Stimulated activated naive CD4-positive, alpha-beta T cell treated with Interleukin-2 at 50 U/mL for 16 hours (primary cell): Measurements from ENCODE around the gene LRRC8A.
"Not testable (repeated sequence)": the region's sequence is repeated elsewhere in the genome, so short reads cannot be mapped to it uniquely, and the experiment has no call there.

ENCODE experiments used
- DNase-seq: peaks from one replicate; lab custom pipeline; 2025; lab: John Stamatoyannopoulos, UW

Gene LRRC8A

DNA sequence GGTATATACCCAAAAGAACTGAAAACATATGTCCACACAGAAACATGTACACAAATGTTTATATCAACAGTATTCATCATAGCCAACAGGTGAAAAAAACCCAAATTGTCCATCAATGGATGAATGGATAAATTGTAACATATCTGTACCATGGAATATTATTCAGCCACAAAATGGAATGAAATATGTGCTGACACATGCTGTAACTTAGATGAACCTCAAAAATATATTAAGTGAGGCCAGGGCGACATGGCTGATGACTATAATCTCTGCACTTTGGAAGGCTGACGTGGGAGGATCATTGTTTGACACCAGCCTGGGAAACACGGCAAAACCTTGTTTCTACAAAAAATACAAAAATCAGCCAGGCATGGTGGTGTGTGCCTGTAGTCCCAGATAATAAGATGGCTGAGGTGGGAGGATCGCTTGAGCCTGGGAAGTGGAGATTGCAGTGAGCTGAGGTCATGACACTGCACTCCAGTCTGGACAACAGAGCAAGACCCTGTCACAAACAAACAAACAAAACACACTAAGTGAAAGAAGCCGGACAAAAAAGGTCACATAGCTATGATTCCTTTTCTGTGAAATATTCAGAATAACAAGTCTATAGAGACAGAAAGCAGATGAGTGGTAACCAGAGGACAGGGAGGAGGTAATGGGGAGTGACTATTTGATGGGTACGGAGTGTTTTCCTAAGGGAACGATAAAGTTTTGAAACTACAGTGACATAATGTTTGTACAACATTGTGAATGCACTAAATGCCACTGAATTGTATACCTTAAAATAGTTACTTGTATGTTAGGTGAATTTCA, 11.6 kb upstream of the LRRC8A start:
- DNase-seq = no peak

DNA sequence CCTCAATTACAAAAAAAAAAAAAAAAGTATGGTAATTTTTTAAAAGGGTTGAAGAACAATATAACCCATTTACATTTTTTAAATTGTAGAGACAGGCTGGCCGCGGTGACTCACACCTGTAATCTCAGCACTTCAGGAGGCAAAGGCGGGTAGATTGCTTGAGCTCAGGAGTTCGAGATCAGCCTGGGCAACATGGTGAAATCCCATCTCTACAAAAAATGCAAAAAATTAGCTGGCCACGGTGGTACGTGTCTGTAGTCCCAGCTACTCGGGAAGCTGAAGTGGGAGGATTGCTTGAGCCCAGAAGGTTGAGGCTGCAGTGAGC, 11.0 kb upstream of the LRRC8A start:
- DNase-seq = not testable (repeated sequence)

DNA sequence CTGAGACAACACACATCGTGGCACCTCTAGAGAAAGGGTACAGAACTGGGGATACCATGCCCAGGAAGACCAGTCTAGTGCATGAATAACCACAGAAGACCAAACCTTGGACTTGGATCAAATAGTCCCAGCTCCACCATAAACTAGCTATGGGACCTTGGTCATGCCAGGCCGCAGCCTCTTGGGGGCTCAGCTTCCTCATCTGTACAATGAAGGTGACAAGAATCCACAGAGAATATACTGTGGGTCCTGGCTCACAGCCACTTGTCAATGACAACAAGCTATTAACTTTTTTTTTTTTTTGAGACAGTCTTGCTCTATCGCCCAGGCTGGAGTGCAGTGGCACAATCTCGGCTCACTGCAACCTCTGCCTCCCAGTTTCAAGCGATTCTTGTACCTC, 4.1 kb upstream of the LRRC8A start:
- DNase-seq = no peak

DNA sequence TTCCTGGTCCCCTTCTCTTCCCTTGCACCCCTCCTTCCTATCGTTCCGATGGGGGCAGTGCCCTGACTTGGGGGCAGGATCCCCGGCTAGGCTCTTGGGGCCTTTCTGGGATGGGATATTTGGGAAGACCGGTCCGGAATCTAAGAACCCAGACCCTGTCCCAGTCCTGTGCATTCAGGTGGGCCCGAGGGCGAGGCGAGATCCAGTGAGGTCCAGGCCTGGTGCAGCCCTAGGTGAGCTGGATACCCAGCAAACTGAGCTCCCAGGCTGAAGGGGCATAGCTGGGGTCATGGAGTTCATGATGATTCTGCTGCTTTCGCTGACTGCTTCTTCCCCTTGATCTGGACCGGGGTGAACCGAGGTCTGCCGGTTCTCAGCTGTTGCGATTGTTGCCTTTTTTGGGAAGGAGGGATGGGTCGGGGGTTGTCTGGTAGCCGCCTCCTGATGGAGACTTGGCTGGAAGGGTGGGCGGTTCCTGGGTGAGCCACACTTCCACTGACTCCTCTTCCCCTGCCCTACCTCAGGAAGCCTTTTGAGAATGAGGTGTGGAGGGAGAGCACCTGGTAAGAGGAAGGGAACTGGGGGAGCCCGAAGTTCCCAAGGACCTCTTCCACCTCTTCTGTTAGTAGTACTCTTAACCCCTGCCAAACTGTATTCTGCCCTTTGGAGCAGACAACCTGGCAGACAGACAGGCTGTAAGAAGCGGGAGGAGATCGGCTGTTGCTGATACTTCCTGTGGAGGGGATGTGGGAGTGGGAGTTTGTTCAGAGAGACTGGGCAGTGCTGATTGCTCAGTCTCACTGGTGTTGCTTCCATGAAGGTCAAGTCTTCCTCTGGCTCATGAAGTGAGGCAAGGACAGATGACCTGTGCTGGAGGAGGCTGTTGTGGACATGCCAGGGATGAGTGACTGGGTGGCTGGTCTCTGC, 1.0 kb downstream of the LRRC8A start:
- DNase-seq = peak; percentile 13

DNA sequence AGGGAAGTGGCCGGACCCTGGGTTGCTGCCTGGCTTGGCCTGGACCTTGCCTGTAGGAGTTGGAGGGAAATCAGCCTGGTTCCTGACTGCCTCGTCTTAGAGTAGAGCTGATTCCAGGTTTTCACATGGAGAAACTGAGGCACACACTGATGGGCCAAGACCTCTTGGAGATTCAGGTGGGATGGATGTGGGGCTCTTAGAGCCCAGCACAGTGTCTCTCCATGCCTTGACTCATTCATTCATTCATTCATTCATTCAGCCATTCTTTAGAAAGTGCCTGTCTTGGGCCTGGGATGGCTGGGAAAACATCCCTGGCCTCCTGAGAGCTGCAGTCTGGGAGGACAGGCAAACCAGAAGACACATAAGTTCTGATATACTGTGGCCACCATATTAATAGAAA, 2.2 kb downstream of the LRRC8A start:
- no peak for DNase-seq

DNA sequence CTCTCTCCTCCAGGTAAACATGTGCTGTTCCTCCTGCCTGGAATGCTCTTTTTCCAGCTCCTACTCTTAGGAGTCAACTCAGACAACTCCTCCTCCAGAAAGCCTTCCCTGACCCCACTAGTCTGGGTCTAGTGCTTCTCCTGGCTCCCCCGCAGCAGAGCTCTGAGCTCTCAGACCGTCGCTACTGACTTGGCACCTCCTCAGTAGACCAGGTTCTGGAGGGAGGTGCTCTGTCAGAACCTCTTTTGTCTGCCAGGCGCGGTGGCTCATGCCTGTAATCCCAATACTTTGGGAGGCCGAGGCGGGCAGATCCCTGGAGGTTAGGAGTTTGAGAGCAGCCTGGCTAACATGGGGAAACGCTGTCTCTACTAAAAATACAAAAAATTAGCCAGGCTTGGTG, 3.4 kb downstream of the LRRC8A start:
- no peak for DNase-seq

DNA sequence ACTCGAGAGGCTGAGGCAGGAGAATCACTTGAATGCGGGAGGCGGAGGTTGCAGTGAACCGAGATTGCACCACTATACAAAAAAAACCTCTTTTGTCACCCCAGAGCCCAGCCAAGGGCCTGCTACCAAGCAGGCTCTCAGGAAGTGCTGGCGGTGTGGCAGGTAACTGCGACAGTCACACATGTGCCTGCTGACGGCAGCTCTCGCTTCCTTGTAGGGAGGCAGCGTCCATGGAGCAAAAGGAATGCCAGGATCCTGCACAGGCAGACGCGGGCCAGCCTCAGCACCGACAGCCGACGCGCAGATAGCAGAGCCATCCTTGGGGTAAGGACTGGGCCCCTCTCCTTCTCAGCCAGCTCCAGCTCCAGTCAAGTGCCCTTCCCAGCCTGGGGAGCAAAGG, 3.9 kb downstream of the LRRC8A start:
- DNase-seq = no peak

DNA sequence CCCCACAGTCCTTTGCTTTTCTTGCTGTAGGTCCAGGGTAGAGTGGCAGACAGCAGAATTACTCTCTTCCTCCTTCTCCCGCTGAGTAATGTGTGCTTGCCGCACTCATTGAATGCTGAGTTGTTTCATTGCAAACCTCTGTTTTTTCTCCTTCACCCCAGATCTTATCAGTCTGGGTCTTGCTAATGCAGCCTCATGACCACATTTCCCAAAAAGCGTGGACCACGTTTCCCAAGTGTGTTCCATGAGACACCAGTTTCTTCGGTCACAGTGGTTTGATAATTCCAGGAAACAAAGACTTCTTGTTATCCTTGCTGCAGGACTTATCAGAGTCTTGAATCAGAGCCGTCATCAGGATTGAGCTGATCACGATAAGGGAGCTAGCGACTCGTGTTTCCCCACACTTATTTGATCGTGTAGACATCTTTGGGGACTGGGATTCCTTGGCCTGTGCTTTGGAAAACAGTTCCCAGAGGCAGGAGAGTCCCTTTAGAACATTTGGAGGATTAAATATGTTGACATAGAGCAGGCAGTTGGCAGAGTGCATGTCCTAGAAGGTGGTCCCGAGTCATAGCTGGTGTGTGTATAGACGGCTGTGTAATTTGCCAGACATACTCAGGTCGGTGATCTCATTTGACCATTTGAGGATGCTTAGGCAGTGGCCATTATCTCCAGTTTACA, 4.4 kb downstream of the LRRC8A start:
- DNase-seq = no peak

DNA sequence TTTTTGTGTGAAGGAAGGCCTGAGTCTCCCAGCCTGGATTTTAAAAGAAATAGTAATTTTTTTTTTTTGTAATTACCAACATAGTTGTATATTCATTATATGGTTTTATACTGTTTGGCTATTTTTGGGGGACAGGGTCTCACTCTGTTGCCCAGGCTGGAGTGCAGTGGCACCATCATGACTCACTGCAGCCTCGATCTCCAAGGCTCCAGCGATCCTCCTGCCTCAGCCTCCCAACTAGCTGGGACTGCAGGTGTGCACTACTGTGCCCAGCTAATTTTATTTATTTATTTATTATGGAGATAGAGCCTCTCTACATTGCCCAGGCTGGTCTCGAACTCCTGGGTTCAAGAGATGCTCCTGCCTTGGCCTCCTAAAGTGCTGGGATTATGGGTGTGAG, 5.1 kb downstream of the LRRC8A start:
- no peak for DNase-seq

DNA sequence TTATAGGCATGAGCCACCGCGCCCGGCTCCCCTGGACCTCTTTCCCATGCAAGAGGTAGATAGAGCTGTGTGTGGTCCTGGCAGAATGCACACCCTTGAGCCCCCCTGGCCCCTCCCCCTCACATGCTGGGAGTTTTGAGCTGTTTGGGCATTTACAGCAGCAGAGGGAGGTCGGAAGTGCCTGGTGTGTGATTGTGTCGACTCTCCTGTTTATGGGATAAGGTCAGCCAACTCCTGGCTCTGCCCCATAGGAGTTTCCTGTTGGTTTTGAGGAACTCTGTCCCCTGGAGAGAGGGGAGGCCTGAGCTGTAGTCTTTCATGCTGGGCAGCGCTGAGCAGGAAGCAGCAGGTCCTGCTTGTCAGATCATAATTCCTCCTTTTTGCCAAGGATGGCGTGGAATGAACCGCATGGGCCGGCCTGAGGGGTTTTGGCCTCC, 6.0 kb downstream of the LRRC8A start:
- DNase-seq = no peak

DNA sequence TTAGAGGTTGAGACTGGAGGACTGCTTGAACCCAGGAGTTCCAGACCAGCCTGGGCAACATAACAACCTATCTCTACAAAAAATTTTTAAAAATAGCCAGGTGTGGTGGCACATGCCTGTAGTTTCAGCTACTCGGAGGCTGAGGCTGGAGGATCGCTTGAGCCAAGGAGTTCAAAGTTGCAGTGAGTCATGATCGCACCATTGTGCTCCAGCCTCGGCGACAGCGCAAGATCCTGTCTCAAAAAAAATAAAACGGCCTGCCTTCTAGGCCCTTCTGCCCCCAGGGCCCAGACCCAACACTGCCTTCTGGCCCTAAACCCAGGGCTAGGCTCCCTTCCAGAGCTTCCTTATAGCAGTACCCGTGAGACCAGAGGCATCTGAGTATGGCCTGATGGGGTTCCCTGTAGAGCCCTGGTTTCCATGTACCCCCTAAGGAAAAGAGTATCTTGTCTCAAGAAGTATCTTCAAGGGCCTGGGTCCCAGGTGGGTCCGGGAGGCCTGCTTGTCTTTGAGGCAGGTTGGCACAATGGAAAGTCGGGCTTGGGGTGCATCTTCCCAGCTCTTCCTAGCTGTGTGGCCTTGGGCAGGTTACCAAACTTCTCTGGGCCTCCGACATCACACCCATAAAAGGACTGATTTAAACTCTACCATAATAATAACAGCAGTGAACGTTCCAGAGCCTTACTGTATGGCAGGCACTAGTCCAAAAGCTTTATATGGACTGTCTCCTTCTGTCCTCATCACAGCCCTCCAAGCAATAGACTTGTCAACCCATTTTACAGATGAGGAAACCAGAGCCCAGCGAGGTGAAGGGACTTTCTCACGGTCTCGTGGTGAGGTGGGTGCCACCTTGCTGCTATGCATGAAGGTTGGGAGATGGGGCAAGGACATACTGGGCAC, 9.6 kb downstream of the LRRC8A start:
- no peak for DNase-seq

DNA sequence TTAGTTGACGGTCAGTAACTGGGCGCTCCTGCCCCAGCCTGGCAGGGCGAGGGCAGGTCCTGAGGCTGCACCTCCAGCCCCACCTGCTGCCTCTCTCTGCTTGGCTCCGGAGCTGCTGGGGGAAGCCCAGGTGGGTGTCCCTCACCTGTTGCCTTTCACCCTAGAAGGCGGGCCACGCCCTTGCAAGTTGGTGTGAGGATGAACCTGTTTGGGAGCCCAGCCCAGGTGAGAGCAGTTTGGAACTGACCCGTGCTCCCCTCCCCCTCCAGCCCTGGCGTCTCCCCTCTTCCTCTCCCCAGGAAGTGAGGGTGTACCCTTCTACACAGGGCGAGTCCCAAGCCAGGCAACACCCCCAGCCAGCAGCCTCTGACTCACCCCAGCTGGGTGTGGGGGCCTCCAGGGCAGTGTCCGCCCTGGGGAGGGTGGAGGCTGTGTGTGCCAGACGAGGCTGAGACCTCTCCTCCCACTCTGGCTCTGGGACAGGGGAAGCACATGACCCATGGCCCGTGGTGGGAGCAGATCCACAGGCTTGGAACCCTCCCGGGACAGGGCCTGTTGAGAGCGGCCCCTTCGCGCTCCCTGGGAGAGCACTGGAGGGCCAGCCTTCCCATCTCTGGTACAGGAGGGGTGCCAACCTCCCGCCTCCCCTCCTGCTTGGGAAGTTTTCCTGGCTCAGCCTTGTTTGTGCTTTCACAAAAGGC, 10.4 kb downstream of the LRRC8A start:
- DNase-seq = no peak

DNA sequence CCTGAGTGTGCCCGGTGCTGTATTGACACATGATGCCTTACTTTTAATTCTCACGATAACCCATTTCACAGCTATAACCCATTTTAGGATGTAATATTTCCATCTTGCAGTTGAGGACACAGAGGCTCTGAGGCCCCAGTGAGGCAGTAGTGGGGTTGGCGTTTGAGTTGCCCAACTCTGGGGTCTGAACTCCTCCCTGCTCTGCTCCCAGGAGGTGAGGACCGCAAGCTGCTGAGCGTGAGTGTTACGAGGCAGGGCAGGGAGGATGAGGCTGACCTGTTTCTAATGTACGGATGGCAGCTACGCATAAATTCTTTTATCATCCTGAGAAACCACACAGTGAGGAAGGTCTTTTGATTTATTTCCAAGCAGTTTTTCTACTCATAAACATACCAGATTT, 11.4 kb downstream of the LRRC8A start:
- DNase-seq = no peak

DNA sequence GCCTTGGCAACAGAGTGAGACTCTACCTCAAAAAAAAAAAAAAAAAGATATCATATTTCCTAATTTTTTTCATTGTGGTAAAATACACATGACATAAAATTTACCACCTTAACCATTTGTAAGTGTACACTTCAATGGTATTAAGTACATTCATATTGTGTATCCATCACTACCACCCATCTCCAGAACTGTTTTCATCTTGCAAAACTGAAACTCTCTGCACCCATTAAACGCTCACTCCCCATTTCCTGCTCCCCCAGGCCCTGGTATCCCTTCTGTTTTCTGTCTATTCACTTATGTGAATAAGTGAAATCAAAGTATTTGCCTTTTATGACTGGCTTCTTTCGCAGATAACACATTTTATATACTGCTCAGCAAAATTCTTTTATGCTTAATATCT, 12.8 kb downstream of the LRRC8A start:
- peak; percentile 10 for DNase-seq

DNA sequence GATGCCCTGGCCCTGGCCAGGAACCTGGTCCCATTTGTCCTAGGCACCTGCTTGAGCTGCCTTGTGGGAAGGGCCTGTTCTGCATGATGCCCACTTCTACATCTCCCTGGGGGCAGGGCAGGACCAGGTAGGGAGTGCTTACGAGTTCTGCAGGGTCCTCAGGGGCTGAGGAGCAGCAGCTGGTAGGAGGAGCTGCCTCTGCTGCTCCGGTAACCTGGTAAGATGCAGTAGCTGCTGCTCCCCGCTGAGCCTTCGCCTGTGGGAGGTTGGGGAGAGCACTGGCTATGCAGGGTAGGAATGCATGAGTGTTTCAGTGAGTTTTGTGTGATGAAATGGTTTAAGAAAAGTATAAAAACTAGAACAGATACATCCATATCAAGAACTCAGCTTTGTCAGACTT, 13.6 kb downstream of the LRRC8A start:
- DNase-seq = no peak

DNA sequence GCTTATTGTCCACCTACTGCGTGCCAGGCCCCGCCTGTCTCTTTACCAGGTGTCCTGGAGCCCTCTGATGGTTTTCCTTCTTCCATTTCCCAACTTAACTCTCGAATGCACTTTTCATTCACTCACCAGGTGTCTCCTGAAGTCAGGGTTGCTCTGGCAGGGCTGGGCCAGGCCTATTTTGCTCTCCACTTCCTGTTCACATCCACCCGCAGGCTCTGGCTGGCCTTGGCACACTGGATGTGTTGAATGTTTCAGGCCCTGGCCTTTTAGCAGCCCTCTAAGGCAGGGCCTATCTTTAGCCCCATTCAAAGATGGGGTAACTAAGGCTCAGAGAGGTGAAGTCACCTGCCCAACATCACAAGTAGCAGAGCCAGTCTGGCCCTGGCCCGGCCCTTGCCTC, 16.4 kb downstream of the LRRC8A start:
- no peak for DNase-seq

DNA sequence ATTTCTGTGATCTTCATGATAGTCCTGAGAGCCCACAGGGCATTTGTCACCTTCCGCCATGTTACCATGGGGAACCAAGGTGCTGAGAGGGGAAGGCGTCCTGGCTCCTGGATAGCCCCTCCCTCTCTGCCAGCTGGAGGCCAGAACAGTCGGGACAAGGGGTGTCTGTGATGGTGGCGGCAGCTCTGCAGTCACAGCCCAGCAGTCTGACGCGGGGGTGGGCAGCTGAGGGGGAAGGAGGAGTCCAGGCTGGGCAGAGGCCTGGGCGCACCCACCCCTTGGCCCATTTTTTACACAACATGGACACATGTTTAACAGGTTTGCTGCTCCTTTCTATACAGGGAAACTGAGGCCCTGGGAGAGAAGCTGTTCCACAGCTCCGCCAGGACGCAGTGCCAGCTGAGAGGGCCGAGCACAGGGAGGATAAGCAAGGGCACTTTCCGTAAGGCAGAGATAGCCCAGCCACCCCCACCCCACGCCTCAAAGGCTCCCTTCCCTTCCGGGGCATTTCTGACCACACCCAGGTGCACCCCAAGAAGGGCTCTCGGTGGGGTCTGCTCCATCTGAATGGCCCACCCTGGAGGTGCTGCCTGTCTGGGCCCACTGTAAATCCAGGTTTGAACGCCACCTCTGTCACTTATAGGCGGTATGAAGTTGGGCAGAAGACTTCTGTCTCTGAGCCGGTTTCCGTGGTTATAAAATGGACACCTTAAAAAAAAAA, 17.1 kb downstream of the LRRC8A start:
- no peak for DNase-seq

DNA sequence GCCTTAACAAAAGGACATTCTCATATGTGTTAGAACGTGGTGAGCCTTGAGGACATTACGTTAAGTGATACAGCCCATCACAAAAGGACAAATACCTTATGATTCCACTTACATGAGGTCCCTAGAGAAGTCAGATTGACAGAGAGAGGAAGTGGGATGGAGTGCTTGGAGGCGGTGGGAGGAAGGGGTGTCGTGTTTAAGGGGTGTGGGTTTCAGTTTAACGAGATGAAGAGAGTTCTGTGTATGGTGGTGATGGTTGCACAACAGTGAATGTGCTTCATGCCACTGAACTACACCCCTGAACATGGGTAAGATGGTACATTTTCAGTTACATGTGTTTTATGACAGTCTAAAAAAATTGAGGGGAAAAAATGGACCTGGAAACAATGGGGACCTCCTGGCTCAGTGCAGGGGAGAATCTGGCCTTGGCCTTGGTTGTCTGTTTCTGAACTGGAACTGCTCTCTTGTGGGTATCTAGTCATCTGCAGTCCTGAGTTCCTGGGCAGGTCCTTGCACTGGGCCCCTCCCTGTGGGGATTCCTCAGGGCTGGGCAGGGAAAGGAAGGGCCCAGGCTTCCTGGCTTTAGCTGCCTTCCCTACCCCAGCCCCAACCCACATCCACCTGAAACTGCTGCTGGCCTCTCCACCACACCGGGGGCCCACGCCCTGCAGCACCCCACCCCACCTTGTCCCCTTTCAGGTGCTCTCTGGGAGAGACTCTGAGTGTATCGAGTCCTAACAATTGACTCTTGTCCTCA, 17.8 kb downstream of the LRRC8A start:
- DNase-seq = no peak

DNA sequence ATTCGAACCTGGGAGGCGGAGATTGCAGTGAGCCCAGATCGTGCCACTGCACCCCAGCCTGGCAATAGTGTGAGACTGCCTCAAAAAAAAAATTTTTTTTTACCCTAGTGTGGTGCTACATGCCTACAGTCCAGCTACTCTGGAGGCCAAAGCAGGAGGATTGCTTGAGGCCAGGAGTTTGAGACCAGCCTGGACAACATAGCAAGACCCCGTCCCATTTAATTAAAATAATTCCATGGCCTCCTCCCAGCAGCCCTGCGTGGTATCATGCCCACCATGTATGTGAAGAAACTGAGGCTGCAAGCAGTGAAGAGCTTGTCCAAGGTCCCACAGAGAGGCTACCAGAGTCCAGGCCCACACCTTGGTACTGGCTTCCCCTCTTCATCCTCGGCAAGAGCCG, 19.4 kb downstream of the LRRC8A start:
- no peak for DNase-seq

DNA sequence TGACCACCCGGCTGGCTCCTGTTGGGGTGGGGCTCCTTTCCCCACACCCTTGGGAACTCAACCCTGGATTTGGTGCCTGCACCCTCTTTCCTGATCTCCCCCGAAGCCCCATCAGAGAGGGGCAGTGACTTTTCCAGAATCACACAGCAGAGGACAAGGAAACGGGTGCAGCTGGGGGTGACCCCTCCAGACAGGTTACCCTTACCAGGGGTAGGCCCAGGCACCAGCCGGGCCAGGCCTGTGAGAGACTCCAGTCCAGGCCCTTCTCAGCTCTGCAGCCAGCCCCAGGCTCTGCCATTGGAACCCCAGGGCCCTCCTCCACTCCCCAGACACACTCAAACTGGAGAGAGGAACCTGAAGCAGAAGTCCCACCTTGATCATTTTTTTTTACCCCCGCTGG, 19.9 kb downstream of the LRRC8A start:
- no peak for DNase-seq
